ENCODE results near the gene RELL2.

DNA sequence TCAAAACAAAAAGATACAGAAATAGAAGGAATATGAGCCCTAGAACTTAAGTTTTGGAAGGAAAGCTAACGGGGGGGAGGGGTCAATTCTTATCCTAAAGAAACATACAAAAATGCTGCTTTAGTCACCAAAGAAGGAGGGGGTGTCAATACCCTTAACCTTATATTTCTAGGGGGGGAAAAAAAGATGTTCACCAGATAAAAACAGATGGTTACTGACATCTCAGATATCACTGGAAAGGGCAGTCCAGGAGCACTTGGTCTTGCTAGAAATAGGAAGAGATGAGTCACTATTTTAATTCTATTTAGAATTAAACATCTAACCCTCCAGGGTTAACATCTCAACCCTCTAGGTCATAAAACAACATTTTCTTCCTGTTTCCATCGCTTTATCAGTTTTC lies 19.7 kb upstream of the RELL2 start:
- no peak for TF ChIP-seq POLR2A (IDR thresholded peaks at IDR 0.05; ENCODE audit: borderline replicate concordance, extremely low read depth, insufficient read depth, insufficient read length)
- TF ChIP-seq JUND (IDR thresholded peaks at IDR 0.05): no peak
- TF ChIP-seq SRF (IDR thresholded peaks at IDR 0.05; ENCODE audit: low read depth): no peak
- TF ChIP-seq, protein P1, sequence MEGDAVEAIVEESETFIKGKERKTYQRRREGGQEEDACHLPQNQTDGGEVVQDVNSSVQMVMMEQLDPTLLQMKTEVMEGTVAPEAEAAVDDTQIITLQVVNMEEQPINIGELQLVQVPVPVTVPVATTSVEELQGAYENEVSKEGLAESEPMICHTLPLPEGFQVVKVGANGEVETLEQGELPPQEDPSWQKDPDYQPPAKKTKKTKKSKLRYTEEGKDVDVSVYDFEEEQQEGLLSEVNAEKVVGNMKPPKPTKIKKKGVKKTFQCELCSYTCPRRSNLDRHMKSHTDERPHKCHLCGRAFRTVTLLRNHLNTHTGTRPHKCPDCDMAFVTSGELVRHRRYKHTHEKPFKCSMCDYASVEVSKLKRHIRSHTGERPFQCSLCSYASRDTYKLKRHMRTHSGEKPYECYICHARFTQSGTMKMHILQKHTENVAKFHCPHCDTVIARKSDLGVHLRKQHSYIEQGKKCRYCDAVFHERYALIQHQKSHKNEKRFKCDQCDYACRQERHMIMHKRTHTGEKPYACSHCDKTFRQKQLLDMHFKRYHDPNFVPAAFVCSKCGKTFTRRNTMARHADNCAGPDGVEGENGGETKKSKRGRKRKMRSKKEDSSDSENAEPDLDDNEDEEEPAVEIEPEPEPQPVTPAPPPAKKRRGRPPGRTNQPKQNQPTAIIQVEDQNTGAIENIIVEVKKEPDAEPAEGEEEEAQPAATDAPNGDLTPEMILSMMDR (IDR thresholded peaks at IDR 0.05 in 2 of 3, conservative IDR thresholded peaks at IDR 0.05 in 1 of 3; ENCODE audit: borderline replicate concordance in 1 of 3, insufficient read depth in 1 of 3, low read depth in 2 of 3, low read length in 2 of 3): no peak
- TF ChIP-seq EZH2 (IDR thresholded peaks at IDR 0.05): no peak
- no peak for TF ChIP-seq ELF1 (IDR thresholded peaks at IDR 0.05; ENCODE audit: borderline replicate concordance, low read depth)
- no peak for TF ChIP-seq POLR2AphosphoS5 (IDR thresholded peaks at IDR 0.05; ENCODE audit: low read depth, low read length)
- no peak for TF ChIP-seq ZNF274 (IDR thresholded peaks at IDR 0.05; ENCODE audit: low read depth, low read length)
- TF ChIP-seq SP1 (IDR thresholded peaks at IDR 0.05; ENCODE audit: low read depth): no peak
- TF ChIP-seq EZH2phosphoT487 (IDR thresholded peaks at IDR 0.05; ENCODE audit: borderline replicate concordance): no peak

Data from HCT116 (cell line).